Measurements from ENCODE around the gene ME3. TPM values are rescaled to one million over a fixed set of nuclear protein-coding genes. Genes with fewer than 3 reads are reported as not detected.
"Not testable (repeated sequence)": the region's sequence is repeated elsewhere in the genome, so short reads cannot be mapped to it uniquely, and the experiment has no call there.

The ME3 gene
- total RNA-seq, 1 donor from 2014 or later: 1.3 TPM

DNA sequence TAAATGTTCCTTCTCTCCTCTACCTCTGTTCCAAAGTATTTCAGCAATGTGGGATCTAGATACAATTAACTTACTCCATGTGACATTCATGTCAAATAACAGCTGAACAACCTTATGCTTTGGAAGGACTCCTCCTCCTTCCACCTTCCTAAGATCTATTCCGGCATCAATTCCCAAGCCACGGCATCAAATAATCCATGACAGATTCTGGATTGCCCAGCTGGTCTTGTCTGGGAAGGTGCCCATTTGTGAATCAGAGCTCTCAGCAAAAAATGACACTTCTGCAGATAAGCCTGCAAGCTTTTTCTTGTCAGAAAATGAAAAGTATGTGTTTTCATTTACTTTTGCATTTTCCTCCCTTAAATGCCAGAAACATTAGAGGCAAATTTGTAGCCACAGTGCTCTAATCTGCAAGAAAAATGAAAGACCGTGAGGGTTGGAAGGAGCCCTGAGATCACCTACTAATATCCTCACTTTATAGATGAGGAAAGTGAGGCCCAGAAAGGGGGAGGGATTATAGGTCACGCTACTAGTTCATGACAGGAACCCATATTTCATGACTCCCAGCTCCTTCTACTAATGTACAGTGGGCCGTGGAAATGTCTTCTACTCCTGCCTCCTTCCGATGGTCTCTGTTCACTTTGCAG is 124.0 kb downstream of the ME3 start:
- Mint-ChIP-seq H3K27ac (no peak overlapping the region), H3K4me1 (no peaks in the 10 kb centered on the region), H3K9me3 (no peaks in the 10 kb centered on the region), H3K36me3 (ENCODE audit: low read depth) (no peaks in the 10 kb centered on the region), H3K27me3 (no peaks in the 10 kb centered on the region), H3K4me3 (no peak overlapping the region)
- POLR2A ChIA-PET: no interaction called here
- ATAC-seq (ENCODE audit: low read depth) (no peak), DNase-seq (no peak)
- intact Hi-C loops (cut with micrococcal nuclease): no loop called here
- TF ChIP-seq CTCF (IDR thresholded peaks at IDR 0.05): no peak
- CTCF ChIA-PET: no interaction called here

GRCh38 chr11:86547727-86548126 is 124.7 kb downstream of the ME3 start:
- no peak for ATAC-seq (ENCODE audit: low read depth)
- no peak for TF ChIP-seq CTCF (IDR thresholded peaks at IDR 0.05)
- CTCF ChIA-PET: no interaction called here
- H3K36me3 Mint-ChIP-seq (ENCODE audit: low read depth): no peaks in the 10 kb centered on the region
- POLR2A ChIA-PET: no interaction called here
- no peaks in the 10 kb centered on the region for H3K4me1 Mint-ChIP-seq
- DNase-seq: no peak
- intact Hi-C loops (cut with micrococcal nuclease): no loop called here
- H3K27me3 Mint-ChIP-seq: no peaks in the 10 kb centered on the region
- H3K4me3 Mint-ChIP-seq: no peak overlapping the region
- H3K9me3 Mint-ChIP-seq: peaks cover 3% of the 10 kb centered on the region
- H3K27ac Mint-ChIP-seq: no peak overlapping the region

DNA sequence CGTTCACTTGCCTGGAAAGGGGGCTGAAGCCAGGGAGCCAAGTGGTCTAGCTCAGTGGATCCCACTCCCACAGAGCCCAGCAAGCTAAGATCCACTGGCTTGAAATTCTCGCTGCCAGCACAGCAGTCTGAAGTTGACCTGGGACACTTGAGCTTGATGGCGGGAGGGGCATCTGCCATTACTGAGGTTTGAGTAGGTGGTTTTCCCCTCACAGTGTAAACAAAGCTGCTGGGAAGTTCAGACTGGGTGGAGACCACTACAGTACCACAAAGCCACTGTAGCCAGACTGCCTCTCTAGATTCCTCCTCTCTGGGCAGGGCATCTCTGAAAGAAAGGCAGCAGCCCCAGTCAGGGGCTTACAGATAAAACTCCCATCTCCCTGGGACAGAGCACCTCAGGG is 131.1 kb downstream of the ME3 start:
- CTCF ChIA-PET; H3K4me3 Mint-ChIP-seq; H3K4me1 Mint-ChIP-seq; H3K27ac Mint-ChIP-seq; H3K36me3 Mint-ChIP-seq (ENCODE audit: low read depth); POLR2A ChIA-PET; H3K27me3 Mint-ChIP-seq; H3K9me3 Mint-ChIP-seq; ATAC-seq (ENCODE audit: low read depth); intact Hi-C loops (cut with micrococcal nuclease); DNase-seq: not testable (repeated sequence)

- H3K4me3 Mint-ChIP-seq: no peak overlapping the region
- POLR2A ChIA-PET: no interaction called here
- peaks cover 2% of the 10 kb centered on the region for H3K9me3 Mint-ChIP-seq
- ATAC-seq (ENCODE audit: low read depth) (no peak), DNase-seq (no peak)
- no peaks in the 10 kb centered on the region for H3K27me3 Mint-ChIP-seq
- TF ChIP-seq CTCF (IDR thresholded peaks at IDR 0.05): no peak
- no peaks in the 10 kb centered on the region for H3K36me3 Mint-ChIP-seq (ENCODE audit: low read depth)
- H3K27ac Mint-ChIP-seq: no peak overlapping the region
- intact Hi-C loops (cut with micrococcal nuclease): no loop called here
- CTCF ChIA-PET: no interaction called here
- H3K4me1 Mint-ChIP-seq: no peaks in the 10 kb centered on the region
Measured at GRCh38 chr11:86538223-86538548, 134.2 kb downstream of the ME3 start.

- no peak overlapping the region for H3K27ac Mint-ChIP-seq
- intact Hi-C loops (cut with micrococcal nuclease): no loop called here
- CTCF ChIA-PET: no interaction called here
- H3K36me3 Mint-ChIP-seq (ENCODE audit: low read depth): no peaks in the 10 kb centered on the region
- no peak overlapping the region for H3K4me3 Mint-ChIP-seq
- no peaks in the 10 kb centered on the region for H3K9me3 Mint-ChIP-seq
- no peaks in the 10 kb centered on the region for H3K27me3 Mint-ChIP-seq
- TF ChIP-seq CTCF (IDR thresholded peaks at IDR 0.05): no peak
- no peak for DNase-seq
- no peaks in the 10 kb centered on the region for H3K4me1 Mint-ChIP-seq
- POLR2A ChIA-PET: no interaction called here
- ATAC-seq (ENCODE audit: low read depth): no peak
Measured at GRCh38 chr11:86537541-86538222, 134.7 kb downstream of the ME3 start.

- no peak for TF ChIP-seq CTCF (IDR thresholded peaks at IDR 0.05)
- CTCF ChIA-PET: no interaction called here
- no peak for ATAC-seq (ENCODE audit: low read depth)
- Mint-ChIP-seq H3K4me3 (no peak overlapping the region), H3K36me3 (ENCODE audit: low read depth) (no peaks in the 10 kb centered on the region), H3K4me1 (no peaks in the 10 kb centered on the region), H3K27ac (no peak overlapping the region), H3K27me3 (no peaks in the 10 kb centered on the region), H3K9me3 (no peaks in the 10 kb centered on the region)
- POLR2A ChIA-PET: no interaction called here
- intact Hi-C loops (cut with micrococcal nuclease): no loop called here
- DNase-seq: no peak
Measured at GRCh38 chr11:86535773-86536172, 136.6 kb downstream of the ME3 start.

Measured in activated B cell treated with CpG ODN at 0.5 μM for 24 hours (primary cell).